ENCODE measurements around the gene SLC13A4. TPM values are rescaled to one million over a fixed set of nuclear protein-coding genes. Genes with fewer than 3 reads are reported as not detected.

Gene SLC13A4
- total and polyA plus RNA-seq, 2 of the 13 experiments (the other 11 are each of a cell fraction or from before 2014, with no cell fraction given) = 0.04 TPM; not detected in 1

DNA sequence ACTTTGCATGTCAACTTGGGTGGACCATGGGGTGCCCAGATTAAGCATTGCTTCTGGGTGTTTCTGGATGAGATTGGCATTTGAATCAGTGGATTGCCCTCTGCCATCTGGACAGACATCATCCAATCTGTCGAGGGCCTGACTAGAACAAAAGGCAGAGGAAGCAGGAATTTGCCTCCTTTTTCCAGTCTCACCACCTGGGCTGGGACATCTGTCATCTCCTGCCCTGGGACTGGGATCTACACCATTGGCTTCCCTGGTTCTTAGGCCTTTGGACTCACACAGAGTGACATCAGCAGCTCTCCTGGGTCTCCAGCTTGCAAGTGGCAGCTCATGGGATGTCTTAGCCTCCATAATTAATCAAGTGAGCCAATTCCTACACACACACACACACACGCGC, 10.3 kb downstream of the SLC13A4 start:
- no peak overlapping the region for H3K9ac ChIP-seq (ENCODE audit: insufficient read depth, low read depth, low read length)
- FAIRE-seq (no peak), ATAC-seq (no peak), DNase-seq (ENCODE audit: low spot score) (no peak)
- no peaks in the 10 kb centered on the region for H3K36me3 ChIP-seq (replicated peaks in 1 of 2; ENCODE audit: control insufficient read depth in 1 of 2, insufficient read depth in 2 of 2, low read length in 2 of 2)
- H3K27ac ChIP-seq (ENCODE audit: extremely low read length, insufficient read depth, low read length) = no peak overlapping the region
- no peaks in the 10 kb centered on the region for H3K9me3 ChIP-seq (ENCODE audit: low read length)
- POLR2A ChIA-PET = no interaction called here
- CTCF ChIA-PET (ENCODE audit: low intra/inter-chr PET ratio, low total read pairs) = no interaction called here
- 97% methylated on average over 2 of the region's 3 CpGs for WGBS (ENCODE audit: low lambda C conversion rate)
- peaks cover 5% of the 10 kb centered on the region; the same call in 1 of the 2 replicates for H3K4me1 ChIP-seq (ENCODE audit: insufficient read depth, low read length)
- no peak overlapping the region for H3K4me3 ChIP-seq (replicated peaks in 1 of 3; ENCODE audit: insufficient read depth in 1 of 3, low read depth in 2 of 3, low read length in 3 of 3)
- no peak overlapping the region for H2AFZ ChIP-seq (ENCODE audit: low read length)
- no peak for TF ChIP-seq ZNF180 (CRISPR knock-in tag; IDR thresholded peaks at IDR 0.05; ENCODE audit: borderline replicate concordance, low read depth)
- H4K20me1 ChIP-seq (ENCODE audit: insufficient read depth, low read length) = no peaks in the 10 kb centered on the region
- no TSS peak for BruUV-seq (replicated peaks)
- intact Hi-C loops (cut with micrococcal nuclease; ENCODE audit: unreplicated experiment) = no loop called here
- peaks cover 5 to 36% of the 10 kb centered on the region in 2 experiments; a peak in 4 of 5 replicates for H3K27me3 ChIP-seq (ENCODE audit: control insufficient read depth in 1 of 2, insufficient read depth in 2 of 2, low read length in 2 of 2)
- H3K4me2 ChIP-seq (ENCODE audit: low read depth, low read length) = no peak overlapping the region
- in situ Hi-C loops (cut with HindIII; ENCODE audit: extremely low pct_ligation_motif_present, low pct_unique_long_range_greater_than_20kb) = no loop called here
- H3K79me2 ChIP-seq (ENCODE audit: insufficient read depth, low read length) = no peaks in the 10 kb centered on the region

DNA sequence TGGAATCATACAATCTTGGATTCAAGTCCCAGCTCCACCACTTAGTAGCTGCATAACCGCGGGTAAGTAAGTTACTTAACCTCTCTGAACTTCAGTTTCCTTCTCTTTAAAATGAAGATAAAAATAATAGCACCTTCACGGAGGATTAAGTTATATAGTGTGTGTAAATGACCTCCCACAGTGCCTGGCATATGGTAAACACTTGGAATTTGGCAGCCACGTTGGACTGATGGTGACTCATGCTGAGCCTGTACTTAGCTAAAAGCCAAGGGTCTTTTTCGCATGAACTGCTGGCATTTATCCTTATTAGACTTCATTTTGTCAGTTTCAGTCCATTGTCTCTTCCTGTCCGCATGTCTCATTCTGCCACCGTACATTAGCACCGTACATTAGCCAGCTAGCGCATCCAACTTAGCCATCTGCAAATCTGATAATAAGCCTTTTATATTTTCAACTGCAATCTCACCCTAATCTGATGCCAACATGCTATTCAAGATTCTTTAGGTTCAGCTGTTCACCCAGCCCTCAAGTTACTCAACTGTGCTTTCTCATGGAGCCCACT, 11.2 kb downstream of the SLC13A4 start:
- DNase-seq (ENCODE audit: low spot score) (no peak), ATAC-seq (no peak), FAIRE-seq (no peak)
- in situ Hi-C loops (cut with HindIII; ENCODE audit: extremely low pct_ligation_motif_present, low pct_unique_long_range_greater_than_20kb) (no loop called here), intact Hi-C loops (cut with micrococcal nuclease; ENCODE audit: unreplicated experiment) (no loop called here)
- H3K27me3 ChIP-seq (ENCODE audit: control insufficient read depth in 1 of 2, insufficient read depth in 2 of 2, low read length in 2 of 2) = peaks cover 5 to 36% of the 10 kb centered on the region in 2 experiments; a peak in 4 of 5 replicates
- BruUV-seq (replicated peaks) = no TSS peak
- H3K79me2 ChIP-seq (ENCODE audit: insufficient read depth, low read length) = no peaks in the 10 kb centered on the region
- H3K4me2 ChIP-seq (ENCODE audit: low read depth, low read length) = no peak overlapping the region
- no peak overlapping the region for H3K4me3 ChIP-seq (replicated peaks in 1 of 3; ENCODE audit: insufficient read depth in 1 of 3, low read depth in 2 of 3, low read length in 3 of 3)
- WGBS (ENCODE audit: low lambda C conversion rate) = 47% methylated on average over 9 of the region's 9 CpGs
- H3K36me3 ChIP-seq (replicated peaks in 1 of 2; ENCODE audit: control insufficient read depth in 1 of 2, insufficient read depth in 2 of 2, low read length in 2 of 2) = no peaks in the 10 kb centered on the region
- no peak overlapping the region for H2AFZ ChIP-seq (ENCODE audit: low read length)
- ChIA-PET POLR2A (no interaction called here), CTCF (ENCODE audit: low intra/inter-chr PET ratio, low total read pairs) (no interaction called here)
- H3K27ac ChIP-seq (ENCODE audit: extremely low read length, insufficient read depth, low read length) = no peak overlapping the region
- no peak overlapping the region for H3K9ac ChIP-seq (ENCODE audit: insufficient read depth, low read depth, low read length)
- peaks cover 5% of the 10 kb centered on the region; the same call in 1 of the 2 replicates for H3K4me1 ChIP-seq (ENCODE audit: insufficient read depth, low read length)
- H3K9me3 ChIP-seq (ENCODE audit: low read length) = no peaks in the 10 kb centered on the region
- H4K20me1 ChIP-seq (ENCODE audit: insufficient read depth, low read length) = no peaks in the 10 kb centered on the region
- TF ChIP-seq, protein P1, sequence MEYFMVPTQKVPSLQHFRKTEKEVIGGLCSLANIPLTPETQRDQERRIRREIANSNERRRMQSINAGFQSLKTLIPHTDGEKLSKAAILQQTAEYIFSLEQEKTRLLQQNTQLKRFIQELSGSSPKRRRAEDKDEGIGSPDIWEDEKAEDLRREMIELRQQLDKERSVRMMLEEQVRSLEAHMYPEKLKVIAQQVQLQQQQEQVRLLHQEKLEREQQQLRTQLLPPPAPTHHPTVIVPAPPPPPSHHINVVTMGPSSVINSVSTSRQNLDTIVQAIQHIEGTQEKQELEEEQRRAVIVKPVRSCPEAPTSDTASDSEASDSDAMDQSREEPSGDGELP (IDR thresholded peaks at IDR 0.05; ENCODE audit: borderline replicate concordance, low read depth) = no peak
- TF ChIP-seq EP300 (IDR thresholded peaks at IDR 0.05; ENCODE audit: low read depth in 2 of 2, low read length in 2 of 2) = no peak
- TF ChIP-seq EP300 (CRISPR knock-in tag; IDR thresholded peaks at IDR 0.05; ENCODE audit: borderline replicate concordance) = no peak
- TF ChIP-seq SETDB1 (CRISPR knock-in tag; IDR thresholded peaks at IDR 0.05; ENCODE audit: borderline replicate concordance) = no peak
- no peak for TF ChIP-seq PLRG1 (conservative IDR thresholded peaks at IDR 0.05)
- TF ChIP-seq NAIF1 (CRISPR knock-in tag; IDR thresholded peaks at IDR 0.05; ENCODE audit: borderline replicate concordance) = no peak
- no peak for TF ChIP-seq POLR2A (IDR thresholded peaks at IDR 0.05; ENCODE audit: insufficient read depth in 1 of 2, low read depth in 2 of 2, low read length in 2 of 2)
- TF ChIP-seq, protein P2, sequence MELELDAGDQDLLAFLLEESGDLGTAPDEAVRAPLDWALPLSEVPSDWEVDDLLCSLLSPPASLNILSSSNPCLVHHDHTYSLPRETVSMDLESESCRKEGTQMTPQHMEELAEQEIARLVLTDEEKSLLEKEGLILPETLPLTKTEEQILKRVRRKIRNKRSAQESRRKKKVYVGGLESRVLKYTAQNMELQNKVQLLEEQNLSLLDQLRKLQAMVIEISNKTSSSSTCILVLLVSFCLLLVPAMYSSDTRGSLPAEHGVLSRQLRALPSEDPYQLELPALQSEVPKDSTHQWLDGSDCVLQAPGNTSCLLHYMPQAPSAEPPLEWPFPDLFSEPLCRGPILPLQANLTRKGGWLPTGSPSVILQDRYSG (CRISPR knock-in tag; IDR thresholded peaks at IDR 0.05) = no peak
- no peak for TF ChIP-seq RELA (CRISPR knock-in tag; IDR thresholded peaks at IDR 0.05)
- TF ChIP-seq ZNF234 (CRISPR knock-in tag; conservative IDR thresholded peaks at IDR 0.05) = no peak
- no peak for TF ChIP-seq MTF2 (CRISPR knock-in tag; IDR thresholded peaks at IDR 0.05; ENCODE audit: borderline replicate concordance)
- no peak for TF ChIP-seq SKI (IDR thresholded peaks at IDR 0.05; ENCODE audit: partially characterized antibody)
- TF ChIP-seq, protein P3, sequence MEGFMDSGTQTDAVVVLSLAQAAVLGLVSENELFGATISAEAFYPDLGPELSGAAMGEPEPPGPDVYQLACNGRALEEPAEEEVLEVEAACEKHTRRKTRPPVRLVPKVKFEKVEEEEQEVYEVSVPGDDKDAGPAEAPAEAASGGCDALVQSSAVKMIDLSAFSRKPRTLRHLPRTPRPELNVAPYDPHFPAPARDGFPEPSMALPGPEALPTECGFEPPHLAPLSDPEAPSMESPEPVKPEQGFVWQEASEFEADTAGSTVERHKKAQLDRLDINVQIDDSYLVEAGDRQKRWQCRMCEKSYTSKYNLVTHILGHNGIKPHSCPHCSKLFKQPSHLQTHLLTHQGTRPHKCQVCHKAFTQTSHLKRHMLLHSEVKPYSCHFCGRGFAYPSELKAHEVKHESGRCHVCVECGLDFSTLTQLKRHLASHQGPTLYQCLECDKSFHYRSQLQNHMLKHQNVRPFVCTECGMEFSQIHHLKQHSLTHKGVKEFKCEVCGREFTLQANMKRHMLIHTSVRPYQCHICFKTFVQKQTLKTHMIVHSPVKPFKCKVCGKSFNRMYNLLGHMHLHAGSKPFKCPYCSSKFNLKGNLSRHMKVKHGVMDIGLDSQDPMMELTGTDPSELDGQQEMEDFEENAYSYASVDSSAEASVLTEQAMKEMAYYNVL (CRISPR knock-in tag; IDR thresholded peaks at IDR 0.05; ENCODE audit: borderline replicate concordance) = no peak
- no peak for TF ChIP-seq ZBTB21 (CRISPR knock-in tag; IDR thresholded peaks at IDR 0.05)
- TF ChIP-seq SALL2 (CRISPR knock-in tag; IDR thresholded peaks at IDR 0.05) = no peak

Data from HepG2 (cell line).